Measurements from ENCODE around the gene HAUS3.
"Not testable (repeated sequence)": the region's sequence is repeated elsewhere in the genome, so short reads cannot be mapped to it uniquely, and the experiment has no call there.

Gene HAUS3

DNA sequence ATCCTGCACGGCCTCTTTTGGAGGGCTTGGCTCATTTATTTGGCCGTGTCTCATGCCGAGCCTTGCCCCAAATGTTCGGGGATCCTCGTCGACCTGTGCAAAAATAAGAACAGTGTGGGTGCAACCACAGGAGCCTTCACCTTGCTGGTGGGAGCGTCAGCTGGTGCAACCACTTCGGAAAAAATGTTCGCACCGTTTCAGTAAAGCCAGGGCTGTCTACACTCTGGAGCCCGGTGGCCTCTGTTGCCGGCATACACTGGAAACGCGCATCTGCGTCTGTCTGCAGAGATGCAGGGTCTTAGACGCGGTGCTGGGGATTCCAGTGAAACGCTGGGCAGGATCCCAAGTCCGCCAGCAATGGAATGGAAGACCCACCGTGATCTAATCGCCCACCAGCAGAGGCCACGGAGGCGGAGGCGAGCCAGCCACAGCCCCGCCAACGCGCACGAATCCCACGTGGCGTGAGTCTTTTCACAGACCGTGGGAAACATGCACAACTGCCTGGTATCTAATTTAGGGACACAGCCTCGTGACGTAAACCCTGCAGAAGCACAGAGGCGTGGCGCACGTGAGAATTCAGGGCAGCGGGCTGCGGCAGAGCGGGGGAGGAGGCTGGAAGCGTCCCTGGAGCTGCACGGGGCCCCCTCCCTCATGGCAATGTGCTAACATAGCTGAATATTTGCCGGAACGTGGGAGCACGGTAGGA lies 33.8 kb upstream of the HAUS3 start:
- no peak for DNase-seq

DNA sequence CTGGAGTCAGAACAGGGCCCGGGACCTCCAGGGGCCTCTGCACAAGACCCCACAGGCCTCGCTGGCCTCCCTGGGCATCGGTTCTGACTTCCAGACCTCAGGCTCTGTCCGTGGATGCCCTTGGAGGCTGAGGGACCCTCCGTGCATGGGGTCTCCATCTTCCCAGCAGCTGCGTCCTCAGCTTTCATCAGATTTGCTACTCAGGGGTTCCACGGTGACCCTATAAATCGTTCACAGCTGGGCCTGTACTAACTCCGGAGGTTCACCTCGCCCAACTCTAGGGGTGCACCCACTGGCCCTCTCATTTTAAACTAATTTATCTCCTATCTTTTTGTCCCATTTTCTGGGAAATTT lies 33.1 kb upstream of the HAUS3 start:
- not testable (repeated sequence) for DNase-seq

DNA sequence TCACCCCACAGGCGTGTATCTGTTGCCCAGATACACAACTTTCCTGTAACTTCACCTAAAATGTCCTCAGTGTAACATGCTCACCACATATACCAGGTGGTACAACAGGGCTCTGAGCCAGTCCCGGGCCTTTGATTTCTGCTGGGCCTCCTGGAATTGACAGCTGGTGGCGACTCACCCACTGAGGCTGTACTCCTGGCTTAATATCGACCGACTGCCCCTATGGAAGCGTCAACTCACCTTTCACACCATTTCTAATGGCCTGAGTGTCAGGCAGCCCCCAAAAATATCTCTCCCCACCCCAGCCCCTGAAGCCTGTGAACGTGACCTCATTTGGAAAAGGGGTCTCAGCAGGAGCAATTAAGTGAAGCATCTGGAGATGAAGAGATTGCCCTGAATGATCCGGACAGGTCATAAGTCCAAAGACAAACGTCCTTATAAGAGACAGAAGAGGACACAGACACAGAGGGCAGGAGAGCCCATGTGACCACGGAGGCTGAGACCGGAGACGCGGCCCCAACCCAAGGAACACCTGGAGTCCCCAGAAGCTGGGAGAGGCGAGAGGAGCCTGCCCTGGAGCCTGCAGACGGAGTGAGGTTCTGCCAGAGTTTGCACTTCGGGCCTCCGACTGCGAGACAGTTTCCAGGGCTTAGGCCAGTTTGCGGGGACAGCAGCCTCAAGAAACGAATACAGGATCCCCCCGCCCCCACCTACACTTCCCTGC lies 32.6 kb upstream of the HAUS3 start:
- no peak for DNase-seq

DNA sequence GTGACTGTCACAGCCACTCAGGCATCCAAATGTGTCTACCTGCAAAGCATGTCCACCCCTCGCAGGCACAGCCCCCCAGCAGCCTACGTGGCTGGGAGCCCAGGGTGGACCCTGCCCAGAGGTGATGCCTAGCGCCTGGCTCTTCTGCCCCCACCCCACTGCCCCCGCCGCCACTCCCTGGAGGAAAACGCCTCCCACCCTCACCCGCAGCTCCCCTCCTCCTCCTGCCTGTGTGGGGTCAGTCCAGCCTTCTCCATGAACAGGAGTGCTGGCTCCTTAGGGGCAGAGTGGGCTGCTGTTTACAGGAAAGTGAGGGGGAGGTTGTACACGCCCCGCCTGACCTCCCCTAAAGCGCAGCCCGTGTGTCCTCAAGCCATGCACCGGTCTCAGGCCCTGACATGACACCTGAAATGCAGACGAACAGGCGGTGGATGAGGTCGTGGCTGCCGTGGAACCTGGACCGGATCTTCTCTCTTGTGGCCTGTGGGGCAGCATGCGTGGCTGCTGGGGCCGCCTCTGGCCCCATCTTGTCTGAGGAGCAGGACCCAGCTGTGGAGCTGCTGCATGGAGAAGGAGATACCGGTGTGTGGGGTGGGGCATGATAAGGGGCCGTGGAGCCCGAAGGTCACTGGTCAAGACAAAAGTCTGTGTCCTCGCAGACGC lies 31.9 kb upstream of the HAUS3 start:
- peak in 1 of 3 experiments; percentile 19 for DNase-seq

DNA sequence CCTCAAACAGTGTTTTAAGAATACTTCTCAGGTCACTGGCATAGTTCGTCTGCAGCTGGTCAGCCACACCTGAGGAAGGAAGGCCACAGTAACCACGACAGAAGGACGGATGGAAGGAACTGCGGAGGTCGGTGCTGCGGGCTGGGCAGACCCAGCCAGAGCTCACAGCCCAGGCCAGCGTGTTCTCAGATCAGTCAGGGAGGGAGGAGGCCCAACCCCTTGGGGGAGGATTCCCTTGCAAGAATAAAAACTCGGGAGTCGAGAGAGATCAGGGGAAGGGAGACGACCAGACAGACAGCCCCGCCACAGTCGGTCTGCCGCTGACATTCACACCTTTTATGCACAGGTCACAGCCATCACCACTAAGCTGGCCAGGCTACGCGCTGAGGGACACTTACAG lies 31.3 kb upstream of the HAUS3 start:
- no peak for DNase-seq

DNA sequence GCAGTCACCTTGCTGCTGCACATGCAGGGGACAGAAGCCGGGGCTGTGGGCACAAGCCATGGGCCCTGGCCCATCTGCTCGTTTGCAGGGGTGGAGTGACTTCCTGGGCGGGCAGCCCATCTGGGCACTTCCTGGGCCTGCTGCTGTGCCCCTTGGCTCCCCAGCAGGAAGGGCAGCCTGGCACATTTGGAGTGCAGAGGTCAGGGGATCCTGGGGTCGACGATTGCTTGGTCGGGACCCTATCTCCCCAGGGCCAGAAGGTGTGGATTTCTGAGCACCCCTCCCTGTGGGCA lies 30.9 kb upstream of the HAUS3 start:
- DNase-seq, result no peak

DNA sequence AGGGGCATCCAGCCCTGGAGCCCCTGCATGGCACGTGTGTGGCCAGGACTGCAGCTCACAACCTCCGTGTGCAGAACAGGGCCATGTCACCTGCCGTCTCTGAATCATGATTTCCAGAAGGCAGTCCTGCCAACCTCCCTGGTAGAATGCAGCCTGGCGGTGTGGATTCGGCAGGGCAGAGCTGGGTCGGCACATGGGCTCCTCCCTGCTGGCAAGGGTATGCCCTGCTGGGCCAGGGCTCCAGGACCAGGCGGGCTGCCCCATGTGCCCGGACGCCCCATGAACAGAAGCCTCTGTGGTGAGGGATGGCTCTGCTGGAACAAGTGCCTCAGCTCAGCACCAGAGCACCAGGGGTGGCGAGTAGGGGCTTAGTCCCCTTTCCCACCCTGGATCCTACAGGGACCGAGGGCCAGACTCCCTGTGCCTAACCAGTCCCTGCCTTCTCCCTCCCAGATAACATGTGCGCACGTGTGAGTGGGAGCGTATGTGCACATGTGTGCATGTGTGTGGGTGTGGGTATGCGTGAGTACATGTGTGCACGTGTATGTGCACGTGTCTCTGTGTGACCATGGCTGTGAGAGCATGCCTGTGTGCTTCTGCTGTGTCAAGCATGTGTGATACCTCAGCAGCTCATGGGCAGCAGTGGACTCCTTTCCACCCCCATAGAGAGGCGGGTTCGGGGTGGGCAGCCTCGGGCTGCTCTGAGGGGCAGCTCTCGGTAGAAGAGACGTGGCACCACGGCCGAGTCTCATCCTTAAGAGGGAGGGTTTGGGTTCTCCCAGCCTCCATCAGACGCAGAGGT lies 30.3 kb upstream of the HAUS3 start:
- DNase-seq, result no peak

DNA sequence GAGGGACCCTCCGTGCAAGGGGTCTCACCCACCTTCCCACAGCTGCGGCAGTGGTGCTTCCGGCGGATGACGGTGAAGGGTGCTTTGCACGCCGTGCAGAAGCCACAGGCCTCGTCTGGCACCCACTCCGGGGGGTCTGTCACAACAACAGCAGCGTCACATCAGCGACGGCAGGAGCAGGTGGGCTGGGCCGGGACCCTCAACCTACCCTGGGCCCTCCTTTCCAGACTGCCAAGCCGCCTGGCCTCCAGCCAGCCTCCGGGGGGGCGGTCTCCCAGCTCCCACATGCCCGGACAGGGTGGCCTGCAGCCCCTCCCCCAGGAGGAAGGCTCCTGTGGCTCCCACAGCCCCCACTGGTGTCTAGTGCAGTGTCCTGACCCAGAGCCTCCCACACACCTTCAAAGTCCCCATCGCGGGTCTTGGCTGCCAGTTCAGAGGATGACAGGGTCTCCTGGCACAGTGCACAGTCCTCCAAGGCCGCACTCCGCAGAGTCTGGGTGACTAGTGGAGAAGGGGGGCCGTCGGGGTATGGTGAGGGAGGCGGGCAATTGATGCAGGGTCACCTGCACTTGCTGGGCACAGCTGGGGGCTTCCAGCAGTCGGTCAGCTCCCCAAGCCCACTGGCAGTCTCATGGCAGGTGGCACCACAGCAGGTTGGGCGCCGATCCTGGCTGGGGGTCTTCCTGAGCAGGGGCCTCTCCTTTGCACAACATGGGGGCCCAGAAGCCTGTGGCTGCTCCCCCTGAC lies 29.5 kb upstream of the HAUS3 start:
- no peak for DNase-seq

DNA sequence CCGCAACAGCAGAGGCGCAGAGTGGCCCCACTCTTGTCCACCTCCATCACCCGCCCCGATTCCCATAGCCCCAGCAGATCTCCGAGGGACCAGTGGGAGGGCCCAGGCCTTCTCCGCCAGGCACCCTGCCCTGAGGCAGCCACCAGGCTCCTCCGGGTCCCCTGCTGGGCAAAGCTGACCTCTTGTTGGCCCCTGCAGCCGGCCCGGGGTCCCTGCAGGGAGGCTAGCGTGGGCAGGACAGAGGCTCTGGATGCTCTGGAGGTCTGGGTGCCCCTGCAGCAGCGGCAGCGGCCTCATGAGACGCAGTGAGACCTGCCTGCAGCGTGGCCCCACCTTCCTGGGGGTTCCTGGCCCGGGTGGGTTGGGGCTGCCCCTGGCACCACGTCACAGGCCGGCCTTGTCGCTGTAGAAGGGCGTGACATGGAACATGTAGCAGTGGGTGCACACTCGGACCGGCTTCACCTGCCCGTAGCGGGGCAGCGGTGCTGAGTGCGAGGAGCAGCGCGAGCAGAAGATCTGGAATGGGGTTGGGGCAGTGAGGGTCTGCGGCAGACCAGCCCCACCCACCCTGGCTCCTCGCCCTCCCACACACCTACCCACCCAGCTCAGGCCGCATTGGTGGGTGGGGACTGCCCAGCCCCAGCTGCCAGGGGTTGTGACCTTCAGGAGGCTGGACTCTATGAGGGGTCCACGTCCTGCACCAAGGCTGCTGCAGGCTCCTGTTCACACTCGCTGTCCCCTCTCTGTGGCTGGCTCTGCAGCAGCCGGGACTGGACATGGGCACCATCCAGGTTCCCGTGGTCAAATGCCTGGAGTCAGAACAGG lies 28.6 kb upstream of the HAUS3 start:
- no peak for DNase-seq

DNA sequence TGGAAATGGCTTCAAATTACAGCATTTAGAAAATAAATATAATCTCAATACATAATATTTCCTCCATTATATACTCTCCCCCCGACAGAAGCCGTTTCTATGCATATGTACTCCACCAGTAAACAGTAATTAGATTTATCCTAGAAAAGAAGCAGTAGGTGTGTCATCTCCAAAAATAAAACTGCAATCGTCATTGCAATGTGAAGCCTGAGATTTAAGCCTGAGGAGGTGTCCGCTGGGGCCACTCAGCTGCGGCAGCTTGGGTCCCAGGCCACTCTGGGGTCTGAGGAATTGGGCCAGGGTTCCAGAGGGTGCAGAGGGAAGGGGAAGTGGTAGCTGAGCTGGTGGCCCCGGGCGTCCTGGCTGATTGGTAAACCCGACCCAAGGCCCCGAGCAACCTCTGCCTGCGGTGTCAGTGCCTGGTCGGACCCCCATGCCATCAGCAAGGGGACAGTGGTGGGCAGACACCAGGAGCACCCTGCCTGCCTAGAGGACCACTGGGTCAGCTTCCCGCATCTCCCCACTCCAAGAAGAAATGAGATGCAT lies 27.8 kb upstream of the HAUS3 start:
- no peak for DNase-seq

DNA sequence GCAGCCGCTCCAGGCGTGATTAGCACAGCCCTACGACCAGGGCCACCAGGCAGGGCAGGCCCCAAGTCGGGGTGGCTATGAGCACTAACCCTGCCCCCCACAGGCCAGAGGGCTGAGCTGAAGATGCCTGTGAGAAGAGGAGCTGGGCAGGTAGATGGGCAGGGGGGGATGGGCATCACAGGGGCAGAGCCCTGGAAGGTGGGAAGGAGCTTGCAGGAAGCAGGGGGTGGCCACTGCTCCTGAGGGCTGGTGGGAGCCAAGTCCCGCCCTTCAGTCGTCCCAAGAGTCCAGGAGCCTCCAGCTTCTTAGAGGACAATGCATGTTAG lies 27.2 kb upstream of the HAUS3 start:
- no peak for DNase-seq

DNA sequence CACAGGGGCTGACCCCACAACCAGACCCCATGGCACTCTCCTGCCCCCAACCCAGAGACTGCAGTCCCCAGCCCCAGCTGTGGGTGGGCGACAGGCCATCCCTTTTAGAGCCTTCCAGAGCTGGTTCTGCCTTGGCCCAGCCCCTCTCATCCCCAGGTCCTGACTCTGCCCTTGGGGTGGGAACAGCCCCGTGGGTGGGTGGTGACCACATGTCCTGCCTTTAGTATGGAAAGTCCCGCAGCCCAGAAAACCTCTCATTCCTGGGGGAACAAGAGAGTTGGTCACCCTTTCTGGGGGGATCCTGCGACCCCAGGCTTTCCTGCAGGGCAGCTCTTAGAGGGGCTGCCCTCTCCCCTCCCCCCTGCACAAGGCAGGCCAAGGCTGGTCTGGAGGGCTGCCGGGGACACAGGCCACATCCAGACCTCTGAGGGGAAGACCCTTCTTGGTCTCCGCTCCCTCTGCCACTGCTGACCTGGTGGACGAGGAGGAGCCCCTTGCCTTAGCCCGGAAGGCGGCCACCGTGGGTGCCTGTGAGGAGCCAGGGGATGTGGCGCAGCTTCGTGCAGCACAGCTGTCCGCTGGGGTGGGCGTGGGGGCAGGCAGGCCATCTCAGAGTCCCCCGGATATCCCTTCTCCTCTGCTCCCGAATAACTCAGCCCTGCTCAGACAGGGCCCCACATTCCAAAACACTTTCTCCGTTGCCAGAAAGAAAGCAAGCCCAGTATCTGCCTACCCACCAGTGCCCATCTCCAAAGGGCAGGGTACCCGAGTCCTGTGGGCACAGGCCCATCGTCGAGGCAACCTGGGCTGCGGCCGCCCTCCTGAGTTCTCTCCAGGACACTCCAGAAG lies 26.7 kb upstream of the HAUS3 start:
- DNase-seq, result no peak

DNA sequence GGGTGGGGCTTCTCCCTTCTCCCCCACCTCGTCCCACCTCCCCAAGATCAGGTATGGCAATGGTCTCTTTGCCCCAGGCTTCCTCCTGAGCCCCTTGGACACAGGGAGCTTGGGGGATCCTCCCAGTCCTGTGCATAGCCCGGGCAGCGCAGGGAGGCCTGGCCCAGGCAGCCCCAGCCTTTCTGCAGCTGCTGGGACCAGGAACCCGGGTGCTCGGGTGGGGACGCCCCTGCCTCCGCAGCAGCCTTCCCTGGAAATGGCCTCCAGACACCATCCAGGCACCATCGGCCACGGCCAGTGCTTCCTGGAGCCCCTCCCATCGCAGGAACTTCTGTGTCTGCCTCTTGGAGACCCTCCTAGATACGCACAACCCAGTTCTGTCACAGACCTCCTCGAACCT lies 25.9 kb upstream of the HAUS3 start:
- DNase-seq, result no peak

DNA sequence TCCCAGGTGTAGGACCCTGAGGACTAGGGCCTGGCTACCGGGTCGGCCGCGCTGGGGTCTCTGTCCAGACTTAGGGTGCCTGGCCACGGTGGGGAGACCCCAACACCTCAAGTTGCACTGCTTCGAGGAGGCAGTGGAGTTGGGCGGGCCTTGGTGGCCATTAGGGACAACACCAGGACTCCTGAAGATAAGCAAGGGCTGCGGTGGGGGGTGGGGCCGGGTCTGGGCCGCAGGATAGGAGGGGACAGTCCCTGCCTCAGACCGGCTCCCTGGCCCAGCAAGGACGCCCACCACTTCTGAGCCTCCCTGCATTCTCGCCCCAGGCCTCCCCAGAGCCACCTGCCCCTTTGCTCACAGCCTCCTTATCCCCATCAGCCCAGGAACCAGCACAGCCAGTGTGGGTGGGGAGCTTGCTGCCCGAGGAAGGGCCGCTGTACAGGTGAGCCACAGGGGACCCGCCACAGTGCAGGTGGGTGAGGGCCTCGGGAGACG lies 25.4 kb upstream of the HAUS3 start:
- DNase-seq, result no peak

DNA sequence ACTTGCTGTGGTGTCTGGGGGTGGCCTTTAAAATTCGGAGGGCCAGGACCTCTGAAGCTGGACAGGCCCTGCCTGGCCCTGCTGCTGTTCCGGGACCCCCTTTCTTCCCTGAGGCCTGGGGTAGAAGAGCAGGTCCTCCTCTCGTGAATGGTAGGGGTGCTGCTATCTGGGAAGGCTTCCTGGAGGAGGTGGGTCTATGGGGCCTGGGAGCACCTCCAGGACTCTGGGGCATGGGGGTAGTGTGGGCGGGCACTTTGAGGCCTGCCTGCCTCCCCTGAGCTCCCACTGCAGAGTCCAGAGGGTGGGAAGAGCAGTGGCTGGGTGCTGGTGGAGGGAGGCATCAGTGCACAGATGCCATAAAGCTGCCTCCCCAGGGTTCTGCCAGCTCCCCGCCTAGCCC lies 24.9 kb upstream of the HAUS3 start:
- DNase-seq, result no peak

DNA sequence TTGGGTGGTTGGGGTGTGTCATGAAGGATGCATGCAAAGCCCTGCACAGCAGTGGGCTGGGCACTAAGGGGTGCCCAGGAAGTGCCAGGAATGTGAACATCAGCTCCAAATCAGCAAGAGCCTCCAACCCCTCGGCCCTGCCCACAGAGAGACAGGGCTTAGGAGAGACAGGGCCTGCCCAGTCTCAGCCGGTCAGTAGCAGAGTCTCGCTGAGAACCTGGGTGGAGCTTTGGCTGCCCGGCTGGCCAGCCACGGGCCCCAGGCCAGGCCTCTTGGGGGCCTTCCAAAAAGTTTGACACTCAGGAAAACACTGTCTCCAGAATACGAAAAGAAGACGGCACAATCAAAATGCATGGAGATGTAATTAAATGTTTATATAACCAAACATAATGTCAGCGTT lies 24.3 kb upstream of the HAUS3 start:
- DNase-seq, result no peak

DNA sequence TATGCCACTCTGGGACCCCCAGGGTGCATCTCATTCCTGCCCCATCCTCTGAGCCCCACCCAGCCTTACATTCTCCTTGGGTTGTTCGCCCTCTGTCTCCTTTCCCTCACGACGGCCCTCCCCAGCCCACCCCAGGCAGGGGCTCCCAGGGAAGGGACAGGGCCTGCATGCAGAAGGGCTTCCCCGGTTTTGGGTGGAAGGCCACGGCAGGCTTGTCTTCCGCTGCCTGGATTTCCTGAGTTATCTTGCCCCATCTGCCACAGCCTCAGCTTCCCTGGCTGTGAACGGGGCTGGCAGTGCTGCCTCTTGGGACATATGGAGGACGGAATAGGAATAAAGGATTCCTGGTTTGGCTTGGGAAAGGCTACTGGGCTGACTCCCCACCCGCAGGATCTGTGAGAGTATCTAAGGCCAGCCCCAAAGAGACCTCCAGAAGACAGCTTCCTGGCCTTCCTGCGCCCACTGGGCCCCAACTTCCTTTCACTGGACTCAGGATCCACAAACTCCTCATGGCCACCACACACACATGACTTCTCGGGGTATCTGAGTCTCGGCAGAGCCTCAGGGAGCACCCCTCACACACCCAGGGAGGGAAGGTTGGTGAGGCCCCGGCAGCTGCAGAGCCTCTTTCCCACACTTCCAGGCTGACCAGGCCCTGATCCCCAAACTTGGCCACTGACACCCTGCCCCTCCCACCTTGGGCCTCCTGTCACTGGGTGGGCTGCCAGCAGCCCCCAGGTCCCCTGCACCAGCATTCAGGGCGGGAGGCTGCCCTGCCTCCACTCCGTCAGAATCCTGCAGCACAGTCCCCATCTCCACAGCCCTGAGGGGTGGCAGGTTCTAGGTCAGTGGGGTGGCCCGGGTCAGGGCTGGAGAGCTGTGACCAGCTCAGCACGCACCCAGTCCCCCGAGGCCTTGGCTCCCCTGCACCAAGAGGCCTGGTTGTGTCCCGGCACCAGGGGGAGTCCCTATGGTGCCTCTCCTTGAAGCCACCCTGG lies 23.5 kb upstream of the HAUS3 start:
- DNase-seq, result no peak

DNA sequence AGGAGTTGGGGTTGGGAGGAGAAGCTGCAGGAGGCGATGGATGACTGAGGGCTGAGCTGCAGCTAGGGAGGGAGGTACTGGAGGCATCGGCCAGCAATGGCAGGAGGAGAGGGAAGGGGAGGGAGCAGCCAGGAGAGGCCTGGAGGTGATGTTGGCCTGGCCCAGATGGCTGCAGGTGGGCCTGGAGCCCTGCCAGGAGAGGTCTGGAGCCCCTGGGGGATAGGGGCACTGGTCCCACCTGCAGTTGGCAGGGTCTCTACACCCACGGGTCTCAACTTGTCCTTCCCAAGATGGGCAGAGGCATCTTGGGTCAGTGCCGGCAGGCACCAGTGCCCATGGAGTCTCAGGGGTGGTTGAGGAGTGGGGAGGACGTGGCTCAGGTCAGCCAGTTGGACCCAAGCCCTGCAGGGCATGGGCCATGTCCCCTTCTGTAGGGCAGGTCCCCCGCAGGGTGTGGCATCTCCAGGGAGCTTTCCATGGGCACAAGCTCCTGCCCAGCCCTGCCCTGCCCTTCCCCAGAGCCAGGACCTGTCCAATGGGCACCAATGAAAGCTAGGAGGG lies 22.6 kb upstream of the HAUS3 start:
- DNase-seq, result peak in 1 of 3 experiments; percentile 76

DNA sequence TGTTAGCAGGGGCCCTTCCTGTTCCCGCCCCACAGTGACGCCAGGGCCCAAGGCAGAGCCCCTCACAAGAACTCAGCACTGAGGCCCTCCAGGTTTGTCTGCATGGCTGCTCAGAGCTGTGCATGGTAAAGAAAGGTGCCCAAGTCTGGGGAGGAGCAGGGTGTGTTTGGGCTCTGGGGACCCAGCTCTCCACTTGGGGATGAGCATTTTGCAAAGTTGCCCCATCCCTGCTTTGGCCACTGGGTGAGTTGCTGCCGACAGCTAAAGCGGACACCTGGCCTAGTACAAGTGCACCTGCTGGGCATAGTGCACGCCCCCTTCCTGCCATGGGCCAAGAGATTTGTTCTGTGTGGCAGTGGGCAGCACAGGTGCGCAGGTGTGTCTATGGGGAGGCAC lies 22.0 kb upstream of the HAUS3 start:
- DNase-seq, result peak in 2 of 3 experiments; percentile 75 to 81

Data from NCI-H1417 (cell line).